GM19328 (cell line): ENCODE measurements around the gene RARB.

Experiments used
- ATAC-seq: cut with Tn5 transposase; IDR thresholded peaks from one replicate; pipeline ENCODE4 v1.9.1; 2021; ENCODE audit warnings: mild to moderate bottlenecking, moderate library complexity; ENCODE audit not compliant: unreplicated experiment

The RARB gene

GRCh38 chr3:25447285-25447684, 19.2 kb downstream of the RARB start:
- ATAC-seq, result no peak

- no peak for ATAC-seq
These were observed 19.9 kb downstream of the RARB start for GRCh38 chr3:25447925-25448324.

- ATAC-seq, result no peak
These were observed 21.0 kb downstream of the RARB start for GRCh38 chr3:25448750-25449692.

GRCh38 chr3:25449857-25450256, 21.8 kb downstream of the RARB start:
- no peak for ATAC-seq

- no peak for ATAC-seq
These were observed 24.1 kb downstream of the RARB start for GRCh38 chr3:25452192-25452591.

- ATAC-seq, result no peak
These were observed 24.7 kb downstream of the RARB start for GRCh38 chr3:25452740-25453139.

- no peak for ATAC-seq
These were observed 25.5 kb downstream of the RARB start for GRCh38 chr3:25453619-25454004.

GRCh38 chr3:25454005-25454927, 26.2 kb downstream of the RARB start:
- ATAC-seq, result no peak

GRCh38 chr3:25455441-25456132, 27.5 kb downstream of the RARB start:
- no peak for ATAC-seq

- no peak for ATAC-seq
These were observed 28.9 kb downstream of the RARB start for GRCh38 chr3:25456723-25457670.

- no peak for ATAC-seq
These were observed 29.8 kb downstream of the RARB start for GRCh38 chr3:25457671-25458419.

GRCh38 chr3:25458420-25458814, 30.4 kb downstream of the RARB start:
- no peak for ATAC-seq

- ATAC-seq, result peak; percentile 97
These were observed 32.7 kb downstream of the RARB start for GRCh38 chr3:25460751-25461150.

- no peak for ATAC-seq
These were observed 33.9 kb downstream of the RARB start for GRCh38 chr3:25461946-25462345.

GRCh38 chr3:25462495-25462894, 34.4 kb downstream of the RARB start:
- no peak for ATAC-seq

GRCh38 chr3:25463836-25464418, 35.9 kb downstream of the RARB start:
- no peak for ATAC-seq

- ATAC-seq, result no peak
These were observed 37.3 kb downstream of the RARB start for GRCh38 chr3:25465266-25465860.

- no peak for ATAC-seq
These were observed 40.8 kb downstream of the RARB start for GRCh38 chr3:25468866-25469319.
